GM19328 (cell line): ENCODE results near the gene KATNB1.

Experiments used
- ATAC-seq: cut with Tn5 transposase; IDR thresholded peaks from one replicate; pipeline ENCODE4 v1.9.1; 2021; ENCODE audit warnings: mild to moderate bottlenecking, moderate library complexity; ENCODE audit not compliant: unreplicated experiment

Gene KATNB1

GRCh38 chr16:57803134-57803990 is 67.8 kb downstream of the KATNB1 start:
- ATAC-seq: no peak

- ATAC-seq: no peak
Observed at GRCh38 chr16:57804111-57804837, 68.7 kb downstream of the KATNB1 start.

- ATAC-seq: no peak
Observed at GRCh38 chr16:57805176-57805575, 69.6 kb downstream of the KATNB1 start.
